Adrenal gland (tissue), 5 donors: ENCODE data around the gene SLFNL1.
A peak's percentile ranks its signal among the peaks of the same experiment; 100 is the strongest.

Experiments used
- CTCF ChIP-seq, 6 experiments: fragments of 450-650 bp in 4 of 6; fragments of 200-600 bp in 2 of 6; sonication (generic) in 1 of 6; IDR thresholded peaks; 1 replicate in 5 of 6; 2 replicates in 1 of 6; pipeline versions ENCODE4 v1.5.1 to v1.8.0; 2016 to 2021; ENCODE audit warnings: antibody characterized with exemption in 6 of 6, mild to moderate bottlenecking in 2 of 6, moderate library complexity in 1 of 6
- POLR2A ChIP-seq, 2 donors: fragments of 450-650 bp; IDR thresholded peaks; one replicate each; pipeline ENCODE4 v1.6.1; 2017; ENCODE audit warnings: antibody characterized with exemption in 2 of 2, mild to moderate bottlenecking in 2 of 2, moderate library complexity in 1 of 2
- donor health status: DM: no; HTN: no; CAD: no.

GRCh38 chr1:41023279-41023990 is 1.9 kb upstream of the SLFNL1 start:
- peak in 5 of 6 experiments; percentile 20 to 41 (median 26) for TF ChIP-seq CTCF (IDR thresholded peaks at IDR 0.05)
- no peak for TF ChIP-seq POLR2A (IDR thresholded peaks at IDR 0.05)
